ENCODE data around the gene ACCSL.

Gene ACCSL

GRCh38 chr11:44047931-44048431, at the start of gene ACCSL:
Gene ACCSL (plus strand): TSS chr11:44047981. CDS start chr11:44048037, 56 bp downstream.
- no peak for DNase-seq

GRCh38 chr11:43998308-43998707, 49.5 kb upstream of the ACCSL start:
- DNase-seq: no peak

- DNase-seq: no peak
Measured at GRCh38 chr11:44000731-44001130, 47.0 kb upstream of the ACCSL start.

DNA sequence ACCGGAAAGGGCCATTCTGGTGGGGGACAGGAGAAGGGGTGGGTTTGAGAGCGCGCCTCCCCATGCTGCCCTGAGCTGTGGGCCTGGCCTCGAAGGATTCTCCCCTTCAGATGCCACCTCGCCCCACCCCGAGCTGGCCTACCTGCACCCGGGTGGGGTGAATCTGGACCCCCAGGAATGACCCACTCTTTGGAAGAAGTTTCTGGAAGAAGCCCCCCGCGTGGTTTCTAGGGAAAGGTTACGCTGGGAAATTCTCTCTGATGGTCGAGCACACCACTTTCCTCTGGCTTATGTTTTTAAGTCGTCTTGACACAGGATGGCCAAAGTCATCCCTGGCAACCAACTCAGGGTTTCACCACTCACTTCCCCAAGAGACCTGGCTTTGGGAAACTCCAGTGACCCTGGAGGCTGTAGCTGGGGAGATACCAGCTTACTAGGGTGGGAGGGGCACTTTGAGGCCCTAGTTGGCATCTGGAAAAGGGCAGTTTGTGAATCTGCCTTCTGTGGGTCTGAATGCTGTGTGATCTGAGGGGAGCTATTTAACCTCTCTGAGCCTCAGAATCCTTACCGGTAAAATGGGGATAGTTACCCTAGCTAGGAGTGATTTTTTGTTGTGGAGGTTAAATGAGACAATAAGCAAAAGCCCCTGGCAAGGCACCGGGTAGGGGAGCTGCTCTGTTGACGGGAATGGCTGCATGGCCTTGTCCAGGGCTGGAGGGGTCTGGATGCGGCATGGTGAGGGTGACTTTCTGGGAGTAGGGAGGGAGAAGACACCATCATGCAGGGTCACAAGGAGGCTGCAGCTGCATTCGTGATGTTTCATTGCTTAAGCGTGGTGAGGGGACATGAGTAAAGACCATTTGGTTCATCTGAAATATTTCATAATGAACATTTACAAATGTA, 45.3 kb upstream of the ACCSL start:
- no peak for DNase-seq

- DNase-seq: no peak
Measured at GRCh38 chr11:44003736-44004451, 43.9 kb upstream of the ACCSL start.

DNA sequence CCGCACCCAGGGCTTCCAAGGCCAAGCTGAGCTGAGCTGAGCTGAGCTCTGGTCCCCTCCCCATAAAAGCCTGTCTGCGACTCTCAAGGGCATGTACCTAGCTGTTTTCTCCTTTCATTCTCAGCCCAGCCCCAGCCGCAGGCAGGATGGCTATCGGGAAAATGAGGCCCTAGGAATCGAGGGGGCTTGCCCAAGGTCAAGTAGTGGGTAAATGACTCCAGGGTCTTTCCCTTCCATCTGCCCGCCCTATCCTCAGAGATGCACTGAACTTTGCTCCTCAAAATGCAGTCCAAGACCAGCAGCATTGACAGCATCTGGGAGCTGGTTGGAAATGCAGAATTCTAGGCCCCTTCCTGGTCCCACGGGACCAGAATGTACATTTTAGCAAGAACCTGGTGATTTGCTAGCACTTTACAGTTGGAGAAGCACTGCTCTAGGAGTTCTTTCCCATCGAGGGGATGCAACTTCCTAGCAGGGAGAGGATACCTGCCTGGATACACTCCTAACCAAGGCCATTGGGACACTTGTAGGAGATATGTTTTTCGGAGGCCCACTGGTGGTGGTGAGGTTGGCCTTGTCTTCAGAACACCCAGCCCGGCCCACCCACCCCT, 43.2 kb upstream of the ACCSL start:
- no peak for DNase-seq

DNA sequence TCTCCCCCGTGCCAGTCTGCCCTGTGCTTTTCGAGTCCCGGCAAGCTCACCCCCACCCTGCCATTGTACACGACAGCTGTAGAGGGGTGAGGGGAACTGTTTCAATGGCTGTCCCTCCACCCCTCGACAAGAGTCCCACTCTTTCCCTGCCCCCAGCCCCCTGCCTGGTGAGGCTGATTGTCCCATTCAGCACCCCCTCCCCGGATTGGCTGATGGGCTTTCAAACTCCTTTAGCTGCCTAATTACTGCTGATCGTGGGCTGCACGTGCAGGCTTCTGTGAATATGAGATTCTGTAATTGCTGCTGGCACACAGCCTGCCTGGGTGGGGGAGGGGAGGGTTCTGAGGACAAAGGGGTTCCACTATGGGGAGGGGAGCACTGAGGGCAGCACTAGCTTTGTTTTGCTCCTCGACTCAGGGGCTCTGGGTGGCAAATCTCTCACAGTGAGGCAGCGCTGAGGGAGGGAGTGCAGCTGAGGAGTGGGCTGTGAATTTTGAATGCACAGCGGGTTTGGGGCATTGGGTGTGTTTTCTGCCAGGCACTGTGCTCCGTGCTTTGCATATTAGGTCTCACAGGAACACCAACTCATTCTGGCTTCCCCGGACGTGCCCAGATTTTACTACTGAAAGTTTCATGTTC, 42.6 kb upstream of the ACCSL start:
- DNase-seq: no peak

- no peak for DNase-seq
Measured at GRCh38 chr11:44005956-44006355, 41.8 kb upstream of the ACCSL start.

DNA sequence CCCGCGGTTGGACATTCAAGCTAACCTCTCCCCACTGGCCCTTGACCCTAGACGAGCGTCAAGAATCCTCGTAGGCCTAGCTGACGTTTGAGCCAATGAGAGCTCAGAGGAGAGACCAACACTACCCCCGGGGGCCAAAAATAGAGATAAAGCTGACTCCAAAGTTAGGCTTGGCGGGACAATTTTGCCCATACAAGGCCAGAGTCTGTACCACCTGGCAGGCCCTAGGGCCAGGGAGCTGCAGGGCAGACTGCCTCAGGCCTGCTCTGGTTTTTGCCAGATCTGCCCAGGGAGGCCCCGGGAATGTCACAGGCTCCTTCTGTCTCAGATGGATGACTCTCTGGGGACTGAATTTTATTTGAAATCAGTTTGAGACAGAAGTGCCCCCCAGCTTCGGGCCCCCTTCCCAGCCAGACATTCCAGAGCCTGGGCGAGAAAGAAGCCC, 40.8 kb upstream of the ACCSL start:
- no peak for DNase-seq

DNA sequence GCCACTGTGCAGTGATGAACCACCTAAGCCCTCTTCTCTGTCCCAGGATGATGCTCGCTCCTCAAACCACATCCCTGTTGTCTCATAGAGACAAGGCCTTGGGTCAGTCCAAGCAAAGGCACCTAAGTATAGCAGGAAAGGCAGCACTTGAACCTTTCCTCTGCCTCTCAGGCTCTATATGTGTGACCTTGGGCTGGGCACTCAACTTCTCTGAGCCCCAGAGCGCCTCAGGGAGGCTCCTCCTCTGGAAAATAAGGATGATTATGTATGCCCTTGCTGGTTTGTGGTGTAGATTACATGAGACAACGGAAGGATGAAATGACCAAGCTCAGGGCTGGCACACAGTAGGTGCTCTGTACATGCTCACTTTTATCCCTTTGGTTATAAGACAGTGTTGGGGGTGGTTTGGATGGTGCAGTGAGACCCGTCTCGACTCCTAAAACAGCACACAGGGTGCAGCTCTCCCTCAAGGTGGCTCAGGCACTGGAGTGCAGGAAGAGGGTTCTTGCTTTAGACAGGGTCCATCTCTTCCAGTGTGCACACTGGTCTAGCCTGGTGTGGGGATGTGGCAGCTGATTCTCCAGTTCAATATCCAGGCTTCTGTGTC, 40.2 kb upstream of the ACCSL start:
- DNase-seq: no peak

GRCh38 chr11:44008088-44008501, 39.7 kb upstream of the ACCSL start:
- no peak for DNase-seq

DNA sequence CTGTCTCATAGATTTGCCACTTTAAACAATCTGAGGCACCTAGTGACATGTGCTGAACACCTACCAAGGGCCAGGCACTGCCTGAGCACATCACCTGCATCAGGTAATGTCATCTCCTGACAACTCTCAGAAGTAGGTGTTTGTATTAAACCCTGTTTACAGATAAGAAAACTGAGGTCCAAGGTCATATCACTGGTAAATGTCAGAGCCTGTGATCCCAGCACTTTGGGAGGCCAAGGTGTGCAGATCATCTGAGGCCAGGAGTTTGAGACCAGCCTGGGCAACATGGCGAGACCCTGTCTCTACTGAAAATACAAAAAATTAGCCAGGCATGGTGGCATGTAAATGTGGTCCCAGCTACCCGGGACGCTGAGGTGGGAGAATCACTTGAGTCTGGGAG, 39.1 kb upstream of the ACCSL start:
- no peak for DNase-seq

DNA sequence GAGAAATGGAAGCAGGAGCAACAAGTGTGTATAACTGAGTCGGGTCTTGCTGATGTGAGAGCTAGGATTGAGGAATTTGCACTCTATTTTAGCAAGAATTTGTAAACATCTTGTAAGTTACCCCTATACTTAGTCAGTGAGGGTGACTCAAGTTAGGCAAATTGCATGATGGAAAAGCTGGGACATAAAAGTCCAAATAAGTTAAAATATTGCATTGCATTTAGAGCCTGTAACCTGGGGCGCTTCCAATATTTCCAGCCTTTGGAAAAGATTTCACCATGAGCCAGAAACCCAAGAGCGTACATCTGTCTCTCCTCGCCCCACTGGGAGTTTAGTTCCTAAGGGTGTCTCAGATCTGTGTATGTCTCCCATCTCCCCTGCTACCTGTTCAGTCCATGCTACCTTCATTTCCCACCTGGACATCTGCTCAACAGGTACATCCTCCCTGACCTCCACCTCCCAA, 37.0 kb upstream of the ACCSL start:
- no peak for DNase-seq

DNA sequence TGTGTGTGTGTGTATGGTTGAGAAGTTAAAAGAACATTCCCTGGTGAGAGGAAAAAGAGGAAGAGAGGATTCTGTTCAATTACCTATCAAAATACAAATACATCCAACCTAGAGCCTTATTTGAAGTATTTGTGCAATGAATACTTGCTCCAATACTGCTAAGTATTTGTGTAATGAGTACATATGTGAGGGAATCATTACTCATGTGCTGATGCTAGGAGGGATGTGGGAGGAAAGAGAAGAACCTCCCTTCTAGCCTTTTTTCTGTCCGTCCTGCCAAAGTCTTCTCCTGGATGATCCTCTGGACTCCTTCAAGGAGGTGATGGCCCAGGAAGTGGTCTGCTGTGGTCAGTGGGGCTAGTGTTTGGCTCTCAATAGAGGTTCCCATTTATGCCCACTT, 36.0 kb upstream of the ACCSL start:
- DNase-seq: no peak

DNA sequence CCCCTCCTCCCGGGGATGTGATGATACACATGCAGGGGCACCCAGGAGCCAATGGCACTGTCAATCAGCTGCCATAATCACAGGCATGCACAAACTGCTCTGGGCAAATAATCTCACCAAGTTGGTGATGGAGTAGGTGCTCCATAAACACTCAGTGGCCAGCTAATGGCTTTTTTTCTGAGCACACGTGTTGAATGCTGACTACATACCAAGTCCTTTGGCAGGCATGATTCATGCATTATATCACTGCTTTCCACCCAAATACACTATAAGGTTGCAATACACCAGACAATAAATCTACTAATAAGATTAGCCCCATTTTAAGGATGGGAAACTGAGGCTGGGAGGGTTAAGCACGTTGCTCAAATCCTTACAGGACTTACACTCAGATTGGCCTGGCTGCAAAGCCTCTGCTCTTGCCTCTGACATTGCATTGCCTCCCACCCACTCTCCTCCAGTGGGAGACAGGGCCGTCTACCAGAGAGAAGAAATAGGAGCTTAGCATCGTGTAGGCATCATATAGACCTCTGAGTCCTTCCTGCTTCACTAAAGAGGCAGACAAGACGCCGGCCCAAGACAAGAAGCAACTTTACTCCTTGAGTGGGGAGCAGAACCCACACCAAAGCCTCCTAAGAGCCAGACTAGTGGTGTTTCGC, 32.7 kb upstream of the ACCSL start:
- DNase-seq: no peak

DNA sequence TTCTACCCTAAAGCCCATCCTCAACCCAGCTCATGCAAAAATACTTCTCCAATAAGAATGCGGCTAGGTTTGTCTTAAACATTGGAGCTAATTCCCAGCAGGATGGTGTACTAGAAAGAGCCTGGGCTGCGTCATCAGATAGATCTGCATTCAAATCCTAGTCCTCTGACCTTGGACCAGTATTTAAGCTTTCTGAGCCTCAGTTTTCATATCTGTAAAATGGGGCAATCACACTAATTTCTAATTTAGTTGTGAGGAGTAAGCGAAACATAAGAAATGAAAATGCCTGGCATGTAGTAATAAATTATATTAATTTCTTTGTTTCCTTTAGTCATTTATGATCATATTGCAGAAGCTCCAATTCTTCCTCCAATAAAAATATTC, 32.2 kb upstream of the ACCSL start:
- no peak for DNase-seq

- no peak for DNase-seq
Measured at GRCh38 chr11:44016131-44016530, 31.6 kb upstream of the ACCSL start.

DNA sequence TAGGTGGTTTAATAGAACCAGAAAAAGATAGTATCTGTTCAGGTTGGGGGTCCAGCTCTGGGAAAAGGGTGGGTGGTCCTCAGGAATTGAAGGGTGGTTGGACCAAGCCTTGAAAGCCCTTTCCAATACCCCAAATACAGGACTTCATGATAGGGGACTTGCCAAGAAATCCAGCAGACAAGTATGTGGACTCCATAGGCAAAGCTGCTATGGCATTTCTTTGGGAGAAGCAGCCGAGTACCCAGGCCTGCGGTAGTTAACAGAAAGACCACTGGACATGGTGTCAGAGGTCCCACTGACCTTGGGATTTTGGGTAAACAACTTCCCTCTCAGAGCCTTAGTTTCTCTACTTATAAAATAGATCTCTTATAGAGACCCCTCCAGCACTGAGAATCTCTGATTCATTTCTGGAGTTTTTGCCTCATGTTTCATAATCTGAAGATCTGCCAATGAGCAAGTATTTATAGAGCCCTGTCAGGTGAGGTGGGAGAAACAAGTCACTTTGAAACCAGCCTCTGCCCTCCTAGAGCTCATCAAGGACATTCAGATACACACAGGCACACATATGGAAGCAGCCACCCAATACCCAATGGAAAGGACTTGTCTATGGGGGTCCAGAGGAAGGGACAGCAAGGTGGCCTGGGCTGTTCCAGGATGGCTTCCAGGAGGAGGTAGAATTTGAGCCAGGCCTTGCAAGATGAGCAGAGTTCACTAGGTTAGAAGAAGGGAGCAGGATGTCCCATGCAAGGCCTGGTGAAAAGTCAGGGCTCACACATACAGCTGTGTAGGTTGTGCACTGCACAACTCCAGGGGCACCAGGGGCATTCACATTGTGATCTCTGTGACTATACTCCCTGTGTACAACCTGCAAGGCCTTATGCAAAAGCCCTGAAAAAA, 31.0 kb upstream of the ACCSL start:
- DNase-seq: no peak

DNA sequence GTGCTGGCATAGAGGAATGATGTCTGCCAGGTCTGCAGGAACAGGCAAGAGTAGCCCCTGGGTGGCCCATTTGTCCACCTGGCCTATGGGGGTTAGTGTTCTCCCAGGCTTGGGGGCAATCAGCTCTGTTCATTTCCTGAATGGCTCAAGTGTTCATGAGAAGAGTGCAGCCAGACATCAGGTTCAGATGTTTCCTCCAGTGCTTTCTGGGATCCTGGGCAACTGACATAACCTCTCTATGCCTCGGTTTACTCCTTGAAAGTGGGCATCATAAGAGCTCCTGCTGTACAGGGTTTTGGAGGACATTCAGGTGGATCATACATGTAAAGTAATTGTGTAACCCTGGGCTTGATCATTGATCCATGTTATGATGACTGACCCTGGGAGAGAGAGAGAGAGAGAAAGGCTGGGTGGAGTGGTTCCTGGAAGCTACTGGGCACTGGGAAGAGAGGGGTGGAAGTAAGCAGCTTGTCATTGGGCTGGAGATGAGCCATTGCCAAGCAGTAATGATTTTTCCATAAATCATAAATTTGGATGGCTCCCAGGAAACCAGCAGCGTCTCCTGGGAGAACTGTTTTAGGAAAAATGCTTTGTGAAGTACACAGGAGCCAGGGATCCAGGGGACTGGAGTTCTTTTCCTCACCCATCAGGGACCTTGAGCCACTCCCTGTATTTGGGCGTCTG, 30.2 kb upstream of the ACCSL start:
- no peak for DNase-seq

DNA sequence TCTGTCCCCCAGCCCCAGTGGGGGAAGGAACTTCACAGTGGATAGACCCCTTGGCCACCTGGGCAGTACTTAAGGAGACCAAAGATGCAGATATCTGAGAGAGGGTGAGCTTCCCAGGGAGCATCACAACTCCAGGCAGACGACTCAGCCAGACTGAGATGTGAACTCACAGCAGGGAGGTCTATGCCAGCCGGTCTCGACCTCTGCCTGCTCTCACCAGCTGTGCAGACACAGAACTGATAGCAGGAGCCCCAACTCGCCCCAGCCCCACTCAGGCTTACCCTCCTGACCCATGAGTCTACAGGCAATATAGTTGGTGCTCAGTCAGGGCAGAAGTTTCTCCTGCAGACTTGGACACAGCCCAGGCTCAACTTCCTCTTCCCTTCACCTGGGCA, 29.7 kb upstream of the ACCSL start:
- DNase-seq: no peak
